ENCODE data around the gene LHFPL4.
"Not testable (repeated sequence)": the region's sequence is repeated elsewhere in the genome, so short reads cannot be mapped to it uniquely, and the experiment has no call there.

Gene LHFPL4

GRCh38 chr3:9553021-9553947, at the start of gene LHFPL4:
TSS of gene LHFPL4 (minus strand) at chr3:9553822. CDS start at chr3:9552679, 1,143 bp downstream.
- DNase-seq = peak in 1 of 2 experiments; percentile 13

DNA sequence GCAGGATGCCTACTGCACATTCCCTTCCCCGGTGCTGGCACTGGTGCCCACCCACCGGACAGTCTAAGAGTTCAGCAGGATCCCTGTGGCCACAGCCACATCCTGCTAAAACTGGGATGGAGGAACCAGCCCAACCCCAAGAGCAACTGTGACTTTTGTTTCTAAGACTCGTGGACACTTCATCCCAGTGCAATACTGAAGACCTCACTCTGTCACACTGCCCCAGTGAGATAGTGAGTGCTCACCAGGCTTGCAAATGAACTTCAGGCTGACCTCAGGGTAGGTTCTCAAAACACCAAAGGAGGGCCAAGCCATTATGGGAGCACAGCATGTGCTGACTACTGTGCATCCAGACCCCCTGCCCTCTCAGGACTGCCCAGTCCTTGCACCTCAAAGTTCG, 49.0 kb upstream of the LHFPL4 start:
- DNase-seq = no peak

GRCh38 chr3:9601006-9601581, 47.5 kb upstream of the LHFPL4 start:
- not testable (repeated sequence) for DNase-seq

- no peak for DNase-seq
These were observed 47.0 kb upstream of the LHFPL4 start for GRCh38 chr3:9600597-9600996.

DNA sequence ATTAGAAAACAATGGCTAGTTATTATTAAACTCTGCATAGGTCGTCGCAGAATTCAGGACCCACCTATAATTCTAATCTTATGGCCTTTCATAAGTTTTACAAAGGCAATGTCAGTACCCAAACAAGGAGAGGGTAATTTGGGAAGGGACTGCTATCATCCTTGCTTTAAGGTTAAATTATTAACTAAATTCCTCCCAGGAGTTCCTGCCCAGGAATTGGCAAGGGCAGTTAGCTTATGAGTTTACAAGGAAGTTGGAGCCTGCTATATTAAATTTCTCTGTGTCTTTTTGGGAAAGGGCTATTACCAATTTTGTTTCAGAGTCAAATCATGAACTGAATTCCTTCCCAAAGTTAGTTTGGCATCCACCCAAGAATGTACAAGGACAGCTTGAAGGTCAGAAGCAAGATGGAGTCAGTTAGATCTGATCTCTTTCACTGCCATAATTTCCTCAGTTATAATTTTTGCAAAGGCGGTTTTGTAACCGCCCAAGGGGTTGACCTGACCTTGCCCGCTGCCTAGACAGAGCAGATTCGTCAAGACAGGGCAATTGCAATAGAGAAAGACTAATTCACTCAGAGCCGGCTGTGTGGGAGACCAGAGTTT, 45.3 kb upstream of the LHFPL4 start:
- DNase-seq = no peak

DNA sequence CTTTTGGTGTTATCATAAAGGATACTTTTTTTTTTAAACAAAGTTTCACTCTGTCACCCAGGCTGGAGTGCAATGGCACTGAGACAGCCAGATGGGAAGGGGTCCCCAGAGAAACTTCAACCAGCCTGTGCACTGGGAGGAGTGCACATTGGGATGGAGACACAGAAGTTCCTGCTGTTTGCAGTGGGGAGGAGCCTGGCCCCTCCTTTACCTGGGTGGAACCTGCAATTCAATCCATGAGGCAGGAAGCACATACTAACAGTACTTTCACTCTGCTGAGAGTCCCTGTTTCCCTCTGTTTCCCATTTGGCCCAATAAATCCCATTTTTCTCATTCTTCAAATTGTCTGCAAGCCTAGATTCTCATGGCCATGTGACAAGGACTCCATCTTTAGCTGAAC, 42.3 kb upstream of the LHFPL4 start:
- no peak for DNase-seq

GRCh38 chr3:9591781-9592180, 38.2 kb upstream of the LHFPL4 start:
- not testable (repeated sequence) for DNase-seq

DNA sequence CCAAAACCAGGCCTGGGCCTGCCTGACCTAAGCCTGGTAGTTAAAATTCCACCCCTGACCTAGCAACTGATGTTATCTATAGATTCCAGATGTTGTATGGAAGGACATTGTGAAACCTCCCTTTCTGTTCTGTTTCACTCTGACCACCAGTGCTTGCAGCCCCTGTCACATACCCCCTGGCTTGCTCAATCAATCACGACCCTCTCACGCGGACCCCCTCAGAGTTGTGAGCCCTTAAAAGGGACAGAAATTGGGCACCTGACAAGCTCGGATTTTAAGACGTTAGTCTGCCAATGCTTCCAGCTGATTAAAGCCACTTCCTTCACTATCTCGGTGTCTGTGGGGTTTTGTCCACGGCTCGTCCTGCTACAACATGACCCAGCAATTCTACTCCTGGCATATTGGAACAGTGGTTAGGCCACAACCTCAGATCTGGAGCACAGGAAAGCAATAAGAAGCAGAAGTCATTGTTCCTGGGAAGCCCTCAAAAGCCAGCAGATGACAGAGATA, 36.7 kb upstream of the LHFPL4 start:
- DNase-seq = no peak

GRCh38 chr3:9583792-9584191, 30.2 kb upstream of the LHFPL4 start:
- DNase-seq = no peak

- DNase-seq = no peak
These were observed 29.7 kb upstream of the LHFPL4 start for GRCh38 chr3:9583371-9583770.

DNA sequence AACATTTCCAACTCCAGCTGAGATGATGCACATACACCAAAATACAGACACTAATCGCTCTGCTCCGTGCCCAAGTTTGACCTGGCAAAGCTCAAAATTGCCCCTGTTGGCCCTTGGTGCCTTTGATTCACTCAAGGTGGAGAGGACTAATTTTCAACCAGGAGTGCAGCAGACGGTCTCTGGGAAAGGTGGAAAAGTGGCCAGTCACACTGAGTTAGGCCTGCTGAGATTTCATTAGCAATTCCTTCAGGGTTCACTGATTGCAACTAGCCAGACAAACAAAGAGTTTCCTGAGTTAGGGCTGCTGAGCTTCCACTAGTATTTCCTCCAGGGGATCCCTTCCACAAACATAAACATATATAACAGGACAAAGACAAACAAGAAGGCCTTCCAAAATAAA, 28.7 kb upstream of the LHFPL4 start:
- DNase-seq = no peak

DNA sequence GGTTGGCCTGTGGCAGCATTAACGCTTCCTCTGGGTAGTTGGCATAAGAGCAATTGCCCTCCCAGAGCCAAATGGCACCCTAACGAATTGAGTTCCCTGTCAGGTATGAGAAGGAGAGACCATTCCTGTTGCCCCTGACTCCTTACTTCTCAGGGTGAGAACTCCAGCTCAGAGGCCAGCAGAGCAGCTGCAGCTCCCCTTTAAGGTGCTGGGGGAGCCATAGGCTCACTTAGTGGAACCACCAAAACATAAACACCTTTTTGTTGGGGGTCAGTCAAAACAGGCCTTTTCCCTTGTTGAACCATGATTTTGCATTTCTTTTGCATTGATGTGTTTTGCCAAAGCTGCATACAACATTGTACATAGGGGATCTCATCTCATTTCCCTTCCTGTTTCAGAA, 28.1 kb upstream of the LHFPL4 start:
- DNase-seq = no peak

GRCh38 chr3:9569054-9569453, 15.4 kb upstream of the LHFPL4 start:
- no peak for DNase-seq

DNA sequence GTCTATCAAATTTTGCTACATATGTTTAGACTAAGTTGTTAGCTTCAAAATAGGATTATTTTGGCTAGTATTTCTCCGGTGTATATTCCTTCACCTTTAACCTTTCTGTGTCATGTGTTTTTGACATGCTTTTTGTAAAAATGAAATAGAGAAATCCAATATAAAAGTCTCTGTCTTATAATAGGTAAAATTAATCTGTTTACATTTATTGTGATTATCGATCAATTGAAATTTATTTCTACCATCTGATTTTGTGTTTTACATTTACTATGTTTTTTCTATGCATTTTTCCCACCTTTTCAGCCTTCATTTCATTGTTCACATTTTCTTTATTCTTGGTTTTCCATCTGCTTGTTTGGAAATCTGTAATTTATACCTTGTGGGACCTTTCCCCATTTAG, 11.7 kb upstream of the LHFPL4 start:
- no peak for DNase-seq

GRCh38 chr3:9563851-9564250, 10.2 kb upstream of the LHFPL4 start:
- DNase-seq = no peak

GRCh38 chr3:9560056-9560455, 6.4 kb upstream of the LHFPL4 start:
- not testable (repeated sequence) for DNase-seq

DNA sequence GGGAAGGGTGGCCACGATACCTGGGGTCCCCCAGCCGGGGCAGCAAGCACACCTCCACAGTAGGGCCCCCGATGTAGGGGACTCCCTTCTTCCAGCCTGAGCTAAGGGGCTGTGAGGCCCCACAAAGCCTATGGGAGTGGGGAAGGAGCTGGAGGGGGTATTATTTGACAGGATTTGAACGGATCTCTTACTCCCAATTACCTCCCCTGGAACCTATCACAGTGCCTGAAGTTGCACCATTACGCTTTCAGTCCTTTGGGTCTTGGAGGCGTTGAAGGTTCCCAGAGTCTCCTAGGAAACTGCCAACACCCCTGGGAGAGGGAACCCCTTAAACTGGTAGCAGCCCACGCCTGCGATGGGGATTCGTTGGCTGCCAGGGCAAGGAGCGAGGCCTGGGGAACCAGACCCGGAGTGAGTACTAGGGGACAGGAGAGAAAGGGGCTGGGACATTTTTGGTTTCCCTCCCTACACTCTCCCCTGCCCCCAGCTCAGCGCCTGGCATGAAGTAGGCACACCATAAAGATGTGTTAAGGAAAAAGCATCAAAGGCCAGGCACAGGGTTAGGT, 409 bp upstream of the LHFPL4 start:
- DNase-seq = no peak

DNA sequence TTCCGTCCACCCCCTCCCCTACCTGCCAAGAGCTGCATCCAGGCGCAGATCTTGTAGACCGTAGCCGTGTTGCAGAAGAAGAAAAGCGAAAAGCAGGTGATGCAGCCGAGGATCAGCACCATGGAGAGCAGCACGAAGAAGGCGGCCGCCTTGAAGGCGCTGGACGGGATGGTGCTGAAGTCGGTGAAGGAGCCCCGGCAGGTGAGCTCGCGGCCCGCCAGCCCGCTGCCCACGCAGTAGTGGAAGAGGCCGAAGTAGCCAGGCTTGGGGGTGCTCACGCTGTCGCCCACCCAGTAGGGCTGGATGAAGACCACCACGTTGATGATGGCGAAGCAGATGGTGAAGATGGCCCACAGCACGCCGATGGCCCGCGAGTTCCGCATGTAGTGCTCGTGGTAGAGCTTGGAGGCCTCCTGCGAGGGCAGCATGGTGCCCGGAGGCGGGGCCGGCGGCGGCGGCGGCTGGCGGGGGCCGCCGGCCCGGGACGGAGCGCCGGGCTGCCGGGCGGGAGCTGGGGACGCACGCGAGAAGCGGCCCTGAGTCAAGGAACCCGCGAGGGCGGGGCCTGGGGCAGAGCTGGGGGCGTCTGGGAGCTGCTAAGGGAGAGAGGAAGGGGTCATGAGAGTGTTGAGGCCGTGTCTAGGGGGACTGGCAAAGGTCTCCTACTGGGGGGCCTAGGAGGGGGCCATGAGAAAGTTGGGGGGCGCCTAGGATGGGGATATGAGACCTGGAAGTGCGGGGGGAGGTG, 1.2 kb downstream of the LHFPL4 start:
- DNase-seq = no peak

GRCh38 chr3:9550999-9551398, 2.6 kb downstream of the LHFPL4 start:
- no peak for DNase-seq

DNA sequence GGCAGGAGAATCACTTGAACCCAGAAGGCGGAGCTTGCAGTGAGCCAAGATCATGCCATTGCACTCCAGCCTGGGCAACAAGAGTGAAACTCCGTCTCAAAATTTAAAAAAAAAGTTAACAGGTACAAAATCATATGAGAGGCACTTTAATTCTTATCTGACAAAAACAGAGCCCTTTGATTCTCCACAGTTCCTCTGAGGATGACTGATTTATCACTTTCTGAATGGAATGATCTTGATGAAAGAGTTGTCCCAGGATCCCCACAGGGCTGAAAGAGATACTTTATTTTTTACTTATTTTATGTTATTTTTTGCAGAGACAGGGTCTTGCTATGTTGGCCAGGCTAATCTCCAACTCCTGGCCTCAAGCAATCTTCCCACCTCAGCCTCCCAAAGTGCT, 4.0 kb downstream of the LHFPL4 start:
- DNase-seq = no peak

GRCh38 chr3:9548991-9549390, 4.6 kb downstream of the LHFPL4 start:
- DNase-seq = no peak

- no peak for DNase-seq
These were observed 11.4 kb downstream of the LHFPL4 start for GRCh38 chr3:9542182-9542581.

DNA sequence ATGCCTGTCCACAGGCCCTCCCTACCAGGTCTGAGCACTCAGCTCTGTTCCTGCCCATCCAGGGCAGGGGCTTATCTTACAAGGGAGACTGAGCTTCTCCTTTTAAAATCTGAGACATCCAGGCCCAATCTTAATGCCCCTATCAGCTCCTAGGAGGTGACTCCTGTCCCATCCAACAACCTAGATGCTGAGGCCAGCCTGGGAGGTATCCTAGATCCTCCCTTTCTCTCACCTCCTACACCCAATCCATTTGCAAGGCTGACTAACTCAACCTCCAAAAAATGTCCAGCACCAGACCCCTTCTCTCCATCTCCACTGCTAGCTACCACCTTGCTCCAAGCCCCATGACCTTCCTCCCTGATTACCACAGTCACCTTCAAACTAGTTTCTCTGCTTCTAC, 17.4 kb downstream of the LHFPL4 start:
- no peak for DNase-seq

Measured in NCI-H1930 (cell line).